Measurements from ENCODE around the gene NUP210L. TPM values are rescaled to one million over a fixed set of nuclear protein-coding genes. Genes with fewer than 3 reads are reported as not detected.

The NUP210L gene
- polyA plus RNA-seq, 3 donors, result 0.03 TPM; not detected in 2

GRCh38 chr1:153991806-153992205 is 163.1 kb downstream of the NUP210L start:
- peaks cover 25% of the 10 kb centered on the region for H3K4me1 Mint-ChIP-seq

GRCh38 chr1:153991151-153991630 is 163.7 kb downstream of the NUP210L start:
- Histone ChIP-seq H3K4me3 (replicated peaks in 1 of 3; ENCODE audit: low read depth in 2 of 3, low read length in 3 of 3) (peak overlapping the region; percentile 90 to 97 (median 95)), H3K4me2 (replicated peaks; ENCODE audit: extremely low read depth, low read length, poor library complexity, severe bottlenecking) (peak overlapping the region; percentile 88), H2AFZ (ENCODE audit: insufficient read depth, low read depth, low read length, poor library complexity, severe bottlenecking) (peak overlapping the region; percentile 73), H3K79me2 (ENCODE audit: insufficient read depth, low read length) (peaks cover 20% of the 10 kb centered on the region), H3K36me3 (replicated peaks in 1 of 2; ENCODE audit: control insufficient read depth in 1 of 2, insufficient read depth in 2 of 2, low read length in 2 of 2) (peaks cover 16 to 40% of the 10 kb centered on the region in 2 donors), H3K27ac (ENCODE audit: low read depth in 1 of 2, low read length in 2 of 2) (peak overlapping the region; percentile 85 to 100), H3K4me1 (ENCODE audit: control insufficient read depth in 1 of 2, insufficient read depth in 2 of 2, low read length in 2 of 2) (peaks cover 24 to 37% of the 10 kb centered on the region in 2 donors), H3K27me3 (ENCODE audit: control insufficient read depth in 2 of 2, insufficient read depth in 2 of 2, low read length in 2 of 2) (no peaks in the 10 kb centered on the region), H3K9me3 (replicated peaks in 1 of 2; ENCODE audit: control insufficient read depth in 1 of 2, insufficient read depth in 1 of 2, low read length in 2 of 2) (no peaks in the 10 kb centered on the region), H4K20me1 (ENCODE audit: insufficient read depth, low read length) (no peaks in the 10 kb centered on the region), H3K9ac (ENCODE audit: insufficient read depth, low read length, poor library complexity, severe bottlenecking) (peak overlapping the region; percentile 97)
- DNase-seq, result peak; percentile 35 to 74 (median 35)
- peak overlapping the region; percentile 98 to 100 (median 100) for H3K27ac Mint-ChIP-seq
- peak overlapping the region; percentile 91 to 97 for H3K4me3 Mint-ChIP-seq
- intact Hi-C loops (cut with micrococcal nuclease), result loop anchor here in 1 of 2 donors (5.0 kb wide), 1 partner anchor 281 kb away; the partner anchor contains the start of gene HAX1
- TF ChIP-seq CTCF (IDR thresholded peaks at IDR 0.05), result no peak
- H3K4me1 Mint-ChIP-seq, result peaks cover 30% of the 10 kb centered on the region
- H3K27me3 Mint-ChIP-seq (ENCODE audit: low read depth in 3 of 3), result peaks cover 0 to 2% (median 0%) of the 10 kb centered on the region in 3 donors
- peaks cover 25 to 44% of the 10 kb centered on the region in 2 donors for H3K36me3 Mint-ChIP-seq
- whole genome bisulfite sequencing (ENCODE audit: insufficient coverage), result 10% methylated on average over 2 of the region's 9 CpGs
- H3K9me3 Mint-ChIP-seq, result peaks cover 0 to 2% (median 0%) of the 10 kb centered on the region in 7 donors

More at GRCh38 chr1:153991806-153992205, 163.1 kb downstream of the NUP210L start:
- peaks cover 25 to 44% of the 10 kb centered on the region in 2 donors for H3K36me3 Mint-ChIP-seq
- intact Hi-C loops (cut with micrococcal nuclease), result loop anchor here in 1 of 2 donors (5.0 kb wide), 1 partner anchor 280 kb away; the partner anchor contains the start of gene HAX1
- peak overlapping the region in 1 of 3 experiments; percentile 97 for H3K4me3 ChIP-seq (replicated peaks in 1 of 3; ENCODE audit: low read depth in 2 of 3, low read length in 3 of 3)
- H3K27ac ChIP-seq (ENCODE audit: low read depth in 1 of 2, low read length in 2 of 2), result peak overlapping the region in 1 of 2 donors; percentile 100
- peaks cover 0 to 2% (median 0%) of the 10 kb centered on the region in 3 donors for H3K27me3 Mint-ChIP-seq (ENCODE audit: low read depth in 3 of 3)
- no peak overlapping the region for H2AFZ ChIP-seq (ENCODE audit: insufficient read depth, low read depth, low read length, poor library complexity, severe bottlenecking)
- H4K20me1 ChIP-seq (ENCODE audit: insufficient read depth, low read length), result no peaks in the 10 kb centered on the region
- H3K4me1 ChIP-seq (ENCODE audit: control insufficient read depth in 1 of 2, insufficient read depth in 2 of 2, low read length in 2 of 2), result peaks cover 18 to 31% of the 10 kb centered on the region in 2 donors
- peak overlapping the region; percentile 91 to 97 for H3K4me3 Mint-ChIP-seq
- no peaks in the 10 kb centered on the region for H3K27me3 ChIP-seq (ENCODE audit: control insufficient read depth in 2 of 2, insufficient read depth in 2 of 2, low read length in 2 of 2)
- no peak overlapping the region for H3K9ac ChIP-seq (ENCODE audit: insufficient read depth, low read length, poor library complexity, severe bottlenecking)
- H3K9me3 ChIP-seq (replicated peaks in 1 of 2; ENCODE audit: control insufficient read depth in 1 of 2, insufficient read depth in 1 of 2, low read length in 2 of 2), result no peaks in the 10 kb centered on the region
- H3K4me2 ChIP-seq (replicated peaks; ENCODE audit: extremely low read depth, low read length, poor library complexity, severe bottlenecking), result peak overlapping the region; percentile 88
- H3K9me3 Mint-ChIP-seq, result peaks cover 0 to 2% (median 0%) of the 10 kb centered on the region in 7 donors
- peaks cover 20% of the 10 kb centered on the region for H3K79me2 ChIP-seq (ENCODE audit: insufficient read depth, low read length)
- no peak for TF ChIP-seq CTCF (IDR thresholded peaks at IDR 0.05)
- WGBS (ENCODE audit: insufficient coverage), result no CpG with 5 or more reads among the region's 2 CpGs
- H3K27ac Mint-ChIP-seq, result peak overlapping the region; percentile 98 to 100 (median 100)
- DNase-seq, result no peak
- H3K36me3 ChIP-seq (replicated peaks in 1 of 2; ENCODE audit: control insufficient read depth in 1 of 2, insufficient read depth in 2 of 2, low read length in 2 of 2), result peaks cover 16 to 40% of the 10 kb centered on the region in 2 donors

Data from CD14-positive monocyte (primary cell).